COLO668 (cell line): ENCODE measurements around the gene FIZ1.

Source experiments
- DNase-seq: peaks from one replicate; lab custom pipeline; 2025; ENCODE audit not compliant: unreplicated experiment; lab: John Stamatoyannopoulos, UW

FIZ1 gene

DNA sequence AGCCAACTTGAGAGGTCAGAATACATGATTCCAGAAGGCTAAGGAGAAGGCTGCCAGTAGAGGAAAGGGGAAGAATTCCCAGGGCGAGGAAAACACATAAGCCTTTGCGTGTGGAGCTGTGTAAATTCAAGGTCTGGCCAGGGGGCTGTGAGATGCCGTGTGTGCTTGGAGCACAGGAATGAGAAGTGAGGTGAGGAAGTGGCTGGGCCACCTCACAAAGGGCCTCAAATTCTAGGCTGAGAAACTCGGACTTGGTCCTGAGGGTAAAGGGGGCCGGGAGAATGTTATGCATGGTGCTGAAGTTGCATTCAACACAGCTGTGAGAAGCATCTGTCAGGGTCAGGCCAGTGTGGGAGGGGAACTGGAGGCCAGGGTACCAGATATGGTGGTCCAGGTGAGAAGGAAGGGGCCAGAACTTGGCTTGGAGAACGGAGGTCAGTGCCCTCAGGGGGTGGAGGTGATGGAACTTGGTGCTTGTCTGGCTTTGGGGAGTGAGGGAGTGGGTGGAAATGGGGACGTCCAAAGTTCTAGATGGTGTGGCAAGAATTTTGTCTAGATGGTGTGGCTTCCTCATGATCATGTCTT is 36.6 kb upstream of the FIZ1 start:
- DNase-seq: no peak

DNA sequence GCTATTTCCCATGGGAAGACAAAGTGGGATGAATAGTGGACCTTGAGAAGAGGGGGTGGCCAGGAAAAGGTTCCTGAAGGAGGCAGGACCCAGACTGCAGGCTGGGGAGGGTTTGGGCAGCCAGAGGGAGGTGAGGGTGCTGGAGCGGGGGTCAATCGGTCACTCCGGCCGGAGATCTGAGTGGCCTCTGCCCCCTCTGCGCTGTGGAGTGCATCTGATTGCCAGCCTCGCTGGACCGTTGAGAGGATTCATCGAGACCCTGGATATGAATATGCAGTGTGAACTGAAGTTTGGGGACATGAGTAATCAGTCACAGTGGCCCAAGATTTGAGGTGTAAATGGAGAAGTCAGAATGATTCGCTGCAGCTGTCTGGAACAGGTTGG is 36.0 kb upstream of the FIZ1 start:
- DNase-seq: no peak

- peak; percentile 30 for DNase-seq
Measured at GRCh38 chr19:55633861-55634260, 34.5 kb upstream of the FIZ1 start.

- DNase-seq: peak; percentile 89
Measured at GRCh38 chr19:55632463-55632834, 33.1 kb upstream of the FIZ1 start.

- DNase-seq: no peak
Measured at GRCh38 chr19:55626350-55626749, 27.0 kb upstream of the FIZ1 start.

- no peak for DNase-seq
Measured at GRCh38 chr19:55625004-55625326, 25.6 kb upstream of the FIZ1 start.

DNA sequence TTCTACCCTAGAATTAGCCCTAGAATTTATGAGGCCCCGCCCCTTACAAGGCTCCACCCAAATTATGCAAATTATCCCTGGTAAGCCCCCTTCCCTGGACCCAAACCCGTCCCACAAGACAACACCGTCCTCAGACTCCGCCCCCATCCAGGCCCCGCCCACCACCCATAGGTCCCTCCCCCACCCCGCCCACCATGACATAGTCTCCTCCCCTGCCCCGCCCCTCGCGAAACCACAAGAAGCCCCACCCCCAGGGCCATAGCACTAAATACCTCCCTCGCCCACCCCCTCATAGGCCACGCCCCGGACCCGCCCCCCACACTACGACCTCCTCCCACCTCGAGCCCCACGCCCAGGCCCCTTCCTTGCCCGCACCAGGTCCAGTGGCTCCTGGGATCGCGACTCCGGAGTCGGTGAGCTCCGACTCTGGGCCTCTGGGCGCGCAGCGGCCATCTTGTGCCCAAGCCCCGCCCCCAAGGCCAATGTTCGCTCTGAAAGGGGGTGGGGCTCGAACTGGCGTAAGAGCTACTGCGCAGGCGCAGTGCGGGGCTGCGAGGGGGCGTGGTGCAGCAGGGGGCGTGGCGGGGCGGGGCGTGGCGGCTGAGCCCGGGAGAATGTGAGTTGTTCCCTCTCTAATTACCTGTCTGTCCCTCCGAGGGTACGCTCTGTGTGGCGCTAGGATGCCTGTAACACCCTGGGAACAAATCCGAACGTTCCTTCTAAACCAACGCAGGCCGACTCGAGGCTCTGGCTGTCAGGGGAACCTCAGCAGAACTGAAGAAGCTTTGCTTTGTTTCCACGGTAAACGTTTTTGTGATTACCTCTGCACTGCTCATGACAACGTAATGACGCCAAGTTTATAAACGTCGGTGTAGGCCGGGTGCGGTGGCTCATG is 25.0 kb upstream of the FIZ1 start, which contains the start of gene ZNF784:
ZNF784 (minus strand) TSS at position 458 of the 895 bp plus-strand sequence; CDS start at position 453, 5 bp downstream.
- peak; percentile 95 for DNase-seq

DNA sequence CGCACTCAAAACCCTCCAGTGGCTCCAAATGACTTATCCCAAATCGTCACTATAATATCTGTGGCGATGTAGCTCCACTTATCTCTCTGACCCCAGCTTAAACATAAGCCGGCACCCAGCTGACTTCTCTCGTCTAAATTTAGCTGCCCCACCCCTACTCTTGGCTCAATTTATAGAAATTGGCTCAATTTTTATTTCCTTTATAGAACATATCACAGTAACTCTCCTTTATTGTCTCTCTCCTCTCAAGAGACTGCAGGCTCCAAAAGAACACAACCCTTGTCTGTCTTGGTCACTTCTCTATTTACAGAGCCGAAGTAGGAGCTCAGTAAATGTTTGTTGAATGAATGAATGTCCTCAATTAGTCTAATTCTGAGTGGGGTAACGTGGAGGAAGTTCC is 24.2 kb upstream of the FIZ1 start:
- DNase-seq: no peak

DNA sequence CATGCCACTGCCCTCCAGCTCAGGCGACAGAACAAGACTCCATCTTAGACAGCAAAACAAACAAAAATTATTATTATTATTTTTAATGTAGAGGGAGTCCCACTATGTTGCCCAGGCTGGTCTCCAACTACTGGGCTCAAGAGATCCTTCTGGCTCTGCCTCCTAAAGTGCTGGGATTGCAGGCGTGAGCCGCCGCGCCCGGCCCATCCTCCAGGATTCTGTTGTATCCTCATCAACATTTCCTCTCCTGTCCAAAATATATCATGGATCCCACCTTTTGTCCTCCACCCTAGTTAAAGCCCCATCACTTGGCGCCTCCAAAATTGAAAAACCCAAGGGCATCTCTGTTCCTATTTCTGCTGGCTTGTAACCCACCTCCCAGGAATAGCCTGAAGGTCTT is 23.8 kb upstream of the FIZ1 start:
- DNase-seq: no peak

GRCh38 chr19:55622242-55622969 is 23.1 kb upstream of the FIZ1 start:
- no peak for DNase-seq

DNA sequence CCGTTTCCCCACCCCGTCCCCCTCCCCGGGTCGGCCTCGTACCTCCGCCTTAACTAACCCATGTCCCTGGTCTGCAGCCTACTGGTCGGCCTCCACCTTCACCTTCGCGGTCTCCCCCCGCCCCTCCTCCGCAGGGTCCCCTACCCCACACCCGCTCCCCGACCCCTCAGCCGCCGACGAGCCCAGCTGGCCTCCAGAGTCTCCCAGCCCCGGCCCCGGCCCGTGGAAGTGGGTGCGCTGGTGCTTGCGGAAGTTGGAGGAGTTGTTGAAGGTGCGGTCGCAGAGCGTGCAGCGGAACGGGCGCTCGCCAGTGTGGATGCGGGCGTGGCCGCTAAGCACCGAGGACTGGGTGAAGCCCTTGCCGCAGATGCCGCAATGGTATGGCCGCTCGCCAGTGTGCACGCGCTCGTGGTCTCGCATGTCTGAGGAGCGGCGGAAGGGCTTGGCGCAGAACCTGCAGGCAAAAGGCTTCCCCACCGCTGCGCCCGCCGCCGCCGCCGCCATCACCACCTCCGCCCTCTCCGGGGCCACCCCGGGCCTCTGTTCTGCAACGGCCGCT is 22.4 kb upstream of the FIZ1 start:
- DNase-seq: no peak

DNA sequence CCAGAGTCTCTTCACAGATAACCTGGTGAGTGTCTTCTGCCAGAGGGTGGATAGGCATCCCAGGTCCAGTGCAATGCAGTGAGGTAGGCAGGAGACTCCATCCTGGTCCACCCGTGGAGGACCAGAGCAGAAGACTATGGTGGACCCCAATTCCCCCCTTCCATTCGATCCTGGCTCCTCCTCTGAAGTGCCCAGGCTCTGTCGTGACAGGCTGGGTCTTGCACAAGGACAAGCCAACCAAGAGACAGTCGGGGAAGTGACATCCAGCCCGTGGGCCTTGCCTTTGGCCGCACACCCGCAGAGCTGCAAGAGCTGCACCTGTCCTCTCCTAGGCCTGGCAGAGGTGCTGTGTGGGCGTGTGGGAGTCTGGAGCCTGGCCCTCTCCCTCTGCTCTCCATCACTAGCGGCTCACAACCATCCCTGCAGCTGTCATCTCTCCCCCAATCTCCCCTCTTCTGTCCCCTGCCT is 21.9 kb upstream of the FIZ1 start:
- no peak for DNase-seq

DNA sequence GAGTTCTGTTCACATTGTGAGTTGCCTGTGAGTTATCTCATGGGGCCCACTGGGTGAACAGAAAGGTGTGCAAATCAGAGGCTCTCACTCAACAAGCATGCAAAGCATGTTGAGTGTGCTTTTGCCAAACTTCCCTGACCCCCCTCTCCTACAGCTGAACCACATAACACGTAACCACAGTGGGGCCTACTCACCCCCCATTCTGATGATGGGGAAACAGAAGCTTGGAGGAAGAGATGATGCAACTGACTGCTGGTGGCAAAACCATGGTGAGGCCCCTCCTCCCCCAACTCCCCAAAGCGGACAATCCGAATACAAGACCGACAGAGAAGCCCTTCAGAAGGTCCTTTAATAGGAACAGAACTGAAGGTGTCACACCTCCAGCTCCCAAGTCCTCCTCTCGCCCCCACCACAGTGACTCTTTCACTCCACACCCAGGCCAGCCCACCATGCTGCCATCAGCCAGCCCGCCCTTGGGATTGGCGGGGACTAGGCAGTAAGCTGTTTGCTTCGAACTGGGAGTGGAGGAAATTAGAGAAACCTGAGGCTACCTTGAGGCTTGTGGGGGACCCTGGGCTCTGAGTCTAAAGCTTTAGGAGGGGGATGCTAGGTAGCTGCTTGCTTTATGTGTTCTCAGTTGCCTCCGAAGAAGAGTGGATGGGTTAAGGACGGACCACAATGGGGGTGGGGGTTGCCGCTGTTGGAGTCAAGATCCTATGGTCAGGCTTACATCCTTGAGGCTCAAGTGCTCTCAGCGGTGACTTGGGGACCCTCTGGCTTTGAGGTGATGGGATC is 21.3 kb upstream of the FIZ1 start:
- no peak for DNase-seq

DNA sequence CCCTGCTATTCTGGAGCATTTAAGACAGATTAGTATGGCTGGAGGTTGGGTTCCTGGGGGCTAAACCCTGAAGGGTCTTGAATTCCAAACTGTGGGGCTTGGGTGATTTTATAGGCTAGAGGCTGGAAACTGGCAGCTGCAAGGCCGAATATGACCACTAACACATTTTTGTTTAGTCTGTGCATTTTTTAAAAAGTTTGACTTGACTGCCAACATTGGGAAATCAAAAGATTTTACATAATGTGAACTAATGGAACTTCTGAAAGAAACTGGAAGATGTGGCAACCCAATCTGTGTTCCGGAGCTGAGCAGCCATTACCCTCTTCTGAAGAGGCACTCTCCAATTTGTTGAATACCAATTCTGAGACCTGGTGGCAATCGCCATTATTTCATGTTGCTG is 20.0 kb upstream of the FIZ1 start:
- no peak for DNase-seq

DNA sequence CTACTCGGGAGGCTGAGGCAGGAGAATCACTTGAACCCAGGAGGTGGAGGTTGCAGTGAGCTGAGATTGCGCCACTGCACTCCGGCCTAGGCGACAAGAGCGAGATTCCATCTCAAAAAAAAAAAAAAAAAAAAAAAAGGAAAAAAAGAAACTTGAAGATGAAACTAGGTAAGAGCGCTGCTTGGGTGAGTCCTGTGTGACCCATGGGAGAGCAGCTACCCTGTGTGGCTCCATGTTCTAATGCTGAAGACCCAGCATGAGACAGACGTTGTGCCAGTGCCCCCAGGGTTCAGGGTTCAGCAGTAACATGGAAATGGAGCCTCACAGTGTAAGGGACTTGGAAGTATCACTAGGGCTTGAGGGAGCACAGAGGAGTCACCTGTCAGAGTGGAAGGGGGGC is 19.1 kb upstream of the FIZ1 start:
- no peak for DNase-seq

GRCh38 chr19:55617426-55617825 is 18.1 kb upstream of the FIZ1 start:
- DNase-seq: no peak

DNA sequence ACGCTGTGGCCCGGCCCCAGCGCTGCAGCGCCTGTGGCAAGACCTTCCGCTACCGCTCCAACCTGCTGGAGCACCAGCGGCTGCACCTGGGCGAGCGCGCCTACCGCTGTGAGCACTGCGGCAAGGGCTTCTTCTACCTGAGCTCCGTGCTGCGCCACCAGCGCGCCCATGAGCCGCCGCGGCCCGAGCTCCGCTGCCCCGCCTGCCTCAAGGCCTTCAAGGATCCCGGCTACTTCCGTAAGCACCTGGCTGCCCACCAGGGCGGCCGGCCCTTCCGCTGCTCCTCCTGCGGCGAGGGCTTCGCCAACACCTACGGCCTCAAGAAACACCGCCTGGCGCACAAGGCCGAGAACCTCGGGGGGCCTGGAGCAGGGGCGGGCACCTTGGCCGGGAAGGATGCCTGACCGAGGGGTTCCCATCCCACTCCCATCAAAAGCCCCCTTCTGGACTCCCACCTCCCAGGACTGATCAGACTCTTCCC is 17.1 kb upstream of the FIZ1 start:
- DNase-seq: no peak

DNA sequence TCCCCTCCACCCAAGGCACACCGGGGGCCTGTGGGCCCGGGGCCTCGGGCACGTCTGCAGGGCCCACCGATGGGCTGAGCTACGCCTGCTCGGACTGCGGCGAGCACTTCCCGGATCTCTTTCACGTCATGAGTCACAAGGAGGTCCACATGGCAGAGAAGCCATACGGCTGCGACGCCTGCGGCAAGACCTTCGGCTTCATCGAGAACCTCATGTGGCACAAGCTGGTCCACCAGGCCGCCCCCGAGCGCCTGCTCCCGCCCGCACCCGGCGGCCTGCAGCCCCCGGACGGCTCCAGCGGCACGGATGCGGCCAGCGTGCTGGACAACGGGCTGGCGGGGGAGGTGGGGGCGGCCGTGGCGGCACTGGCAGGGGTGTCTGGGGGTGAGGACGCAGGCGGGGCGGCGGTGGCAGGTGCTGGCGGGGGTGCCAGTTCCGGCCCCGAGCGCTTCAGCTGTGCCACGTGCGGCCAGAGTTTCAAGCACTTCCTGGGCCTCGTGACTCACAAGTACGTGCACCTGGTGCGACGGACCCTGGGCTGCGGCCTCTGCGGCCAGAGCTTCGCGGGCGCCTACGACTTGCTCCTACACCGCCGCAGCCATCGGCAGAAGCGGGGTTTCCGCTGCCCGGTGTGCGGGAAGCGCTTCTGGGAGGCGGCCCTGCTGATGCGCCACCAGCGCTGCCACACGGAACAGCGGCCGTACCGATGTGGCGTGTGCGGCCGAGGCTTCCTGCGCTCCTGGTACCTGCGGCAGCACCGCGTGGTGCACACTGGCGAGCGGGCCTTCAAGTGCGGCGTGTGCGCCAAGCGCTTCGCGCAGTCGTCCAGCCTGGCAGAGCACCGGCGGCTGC is 16.5 kb upstream of the FIZ1 start:
- no peak for DNase-seq

DNA sequence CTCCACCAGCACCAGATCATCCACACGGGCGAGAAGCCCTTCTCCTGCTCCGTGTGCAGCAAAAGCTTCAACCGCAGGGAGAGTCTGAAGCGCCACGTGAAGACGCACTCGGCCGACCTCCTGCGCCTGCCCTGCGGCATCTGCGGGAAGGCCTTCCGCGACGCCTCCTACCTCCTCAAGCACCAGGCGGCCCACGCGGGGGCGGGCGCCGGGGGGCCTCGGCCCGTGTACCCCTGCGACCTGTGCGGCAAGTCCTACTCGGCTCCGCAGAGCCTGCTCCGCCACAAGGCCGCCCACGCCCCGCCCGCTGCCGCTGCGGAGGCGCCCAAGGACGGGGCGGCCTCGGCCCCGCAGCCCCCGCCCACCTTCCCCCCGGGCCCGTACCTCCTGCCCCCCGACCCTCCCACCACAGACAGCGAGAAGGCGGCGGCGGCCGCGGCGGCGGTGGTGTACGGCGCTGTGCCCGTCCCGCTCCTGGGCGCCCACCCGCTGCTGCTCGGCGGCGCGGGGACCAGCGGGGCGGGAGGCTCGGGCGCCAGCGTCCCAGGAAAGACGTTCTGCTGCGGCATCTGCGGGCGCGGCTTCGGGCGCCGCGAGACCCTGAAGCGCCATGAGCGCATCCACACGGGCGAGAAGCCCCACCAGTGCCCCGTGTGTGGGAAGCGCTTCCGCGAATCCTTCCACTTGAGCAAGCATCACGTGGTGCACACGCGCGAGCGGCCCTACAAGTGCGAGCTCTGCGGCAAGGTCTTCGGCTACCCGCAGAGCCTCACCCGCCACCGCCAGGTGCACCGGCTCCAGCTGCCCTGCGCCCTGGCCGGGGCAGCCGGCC is 15.6 kb upstream of the FIZ1 start:
- no peak for DNase-seq
